Lung (tissue), 12 donors: ENCODE results near the gene ALX4. TPM values are rescaled to one million over a fixed set of nuclear protein-coding genes. Genes with fewer than 3 reads are reported as not detected.
A peak's percentile ranks its signal among the peaks of the same experiment; 100 is the strongest.

ENCODE experiments used
- ATAC-seq: fragments of 200-7000 bp; cut with Tn5 transposase; one replicate; pipeline ENCODE4 v1.9.1; 2020; ENCODE audit warnings: moderate number of reproducible peaks; ENCODE audit not compliant: insufficient read depth, low FRiP score
- DNase-seq, 3 donors: peaks; one replicate each; pipeline ENCODE4 v3.0.0-alpha.2; 2013 to 2017
- H3K27ac ChIP-seq, 2 donors: one replicate each; pipeline ENCODE4 v1.5.1; 2013; ENCODE audit warnings: mild to moderate bottlenecking in 2 of 2, moderate library complexity in 2 of 2, control low read depth in 1 of 2, inconsistent platforms in 1 of 2, low read depth in 1 of 2, low read length in 1 of 2
- H3K27me3 ChIP-seq, 3 donors: one replicate each; pipeline ENCODE4 v1.5.1; 2013; ENCODE audit warnings: low read length in 2 of 3; ENCODE audit not compliant: control insufficient read depth in 3 of 3, insufficient read depth in 3 of 3
- H3K36me3 ChIP-seq, 4 donors: one replicate each; pipeline ENCODE4 v1.5.1; 2013; ENCODE audit warnings: low read length in 4 of 4, mild to moderate bottlenecking in 1 of 4, moderate library complexity in 1 of 4; ENCODE audit not compliant: control insufficient read depth in 4 of 4, insufficient read depth in 4 of 4
- H3K4me1 ChIP-seq, 5 donors: one replicate each; pipeline ENCODE4 v1.5.1; 2013; ENCODE audit warnings: low read length in 5 of 5, mild to moderate bottlenecking in 2 of 5, moderate library complexity in 1 of 5; ENCODE audit not compliant: control insufficient read depth in 5 of 5, insufficient read depth in 5 of 5
- H3K4me3 ChIP-seq: one replicate; pipeline ENCODE4 v1.5.1; 2013; ENCODE audit warnings: mild to moderate bottlenecking, control low read depth, moderate library complexity
- H3K9ac ChIP-seq, 2 donors: one replicate each; pipeline ENCODE4 v1.5.1; 2013; ENCODE audit warnings: low read length in 2 of 2, control low read depth in 1 of 2; ENCODE audit not compliant: insufficient read depth in 1 of 2
- H3K9me3 ChIP-seq, 4 donors: one replicate each; pipeline ENCODE4 v1.5.1; 2013; ENCODE audit warnings: low read length in 3 of 4, mild to moderate bottlenecking in 1 of 4, moderate library complexity in 1 of 4; ENCODE audit not compliant: control insufficient read depth in 4 of 4, insufficient read depth in 3 of 4
- WGBS, 2 donors: extraction: QIAGEN DNeasy Blood & Tissue Kit; methylation state at CpG; one replicate each; pipeline ENCODE4 v1.1.7; 2013; 5-methylcytosine and 5-hydroxymethylcytosine counted together
- polyA plus RNA-seq, 2 donors: library from polyadenylated mRNA; stranded (reverse); fragments of 200-250 nt; gene quantifications; one replicate each; pipeline ENCODE4 v1.2.1, GENCODE V29; 2013
- total RNA-seq, 2 donors: library from RNA; depleted of rRNA in 1 of 2; stranded (reverse); fragments of >200 nt in 1 of 2; gene quantifications; one replicate each; pipeline ENCODE4 v1.2.1, GENCODE V29; 2014 to 2021
- TF ChIP-seq, protein P1 (sequence below): IDR thresholded peaks from 2 replicates; pipeline ENCODE4 v1.5.1; 2012; ENCODE audit warnings: mild to moderate bottlenecking; ENCODE audit errors: control extremely low read depth, extremely low read depth
- donor health status: control.
- donor health status: control.
- donor health status: Bipolar disorder and iron deficiency.
- donor health status: healthy.
- donor health status: DM: yes; HTN: yes; CAD: no.

Gene ALX4
- total and polyA plus RNA-seq, 4 donors = 0.01 to 0.06 TPM; not detected in 2

DNA sequence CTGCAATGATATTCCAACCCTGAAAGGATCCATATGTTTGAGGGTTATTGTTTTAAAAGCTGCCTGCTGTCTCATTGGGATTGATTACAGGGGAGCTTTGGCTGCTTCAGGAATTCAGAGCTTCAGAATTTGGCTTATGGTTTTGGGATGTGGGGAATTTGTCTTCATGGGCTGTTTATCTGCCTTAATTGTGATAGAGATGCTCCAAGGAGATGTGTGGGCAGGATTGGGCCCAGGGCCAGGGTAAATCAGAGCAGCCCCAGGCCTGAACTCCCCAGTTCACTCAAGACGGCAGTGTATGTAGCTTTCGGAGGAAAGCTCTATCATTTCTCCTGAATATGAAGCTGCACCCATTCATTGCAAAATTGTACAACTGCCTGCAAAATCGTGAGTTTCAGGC is 88.5 kb downstream of the ALX4 start:
- Histone ChIP-seq H3K27ac (no peak overlapping the region), H3K9me3 (no peaks in the 10 kb centered on the region), H3K4me1 (peaks cover 0 to 11% (median 2%) of the 10 kb centered on the region in 5 donors), H3K4me3 (no peak overlapping the region), H3K36me3 (peaks cover 0 to 5% (median 2%) of the 10 kb centered on the region in 4 donors), H3K27me3 (no peaks in the 10 kb centered on the region), H3K9ac (no peak overlapping the region)
- ATAC-seq (no peak), DNase-seq (peak in 1 of 3 donors; percentile 19)
- WGBS, 2 donors = 84 to 89% methylated on average over 3 of the region's 3 CpGs
- TF ChIP-seq, protein P1, sequence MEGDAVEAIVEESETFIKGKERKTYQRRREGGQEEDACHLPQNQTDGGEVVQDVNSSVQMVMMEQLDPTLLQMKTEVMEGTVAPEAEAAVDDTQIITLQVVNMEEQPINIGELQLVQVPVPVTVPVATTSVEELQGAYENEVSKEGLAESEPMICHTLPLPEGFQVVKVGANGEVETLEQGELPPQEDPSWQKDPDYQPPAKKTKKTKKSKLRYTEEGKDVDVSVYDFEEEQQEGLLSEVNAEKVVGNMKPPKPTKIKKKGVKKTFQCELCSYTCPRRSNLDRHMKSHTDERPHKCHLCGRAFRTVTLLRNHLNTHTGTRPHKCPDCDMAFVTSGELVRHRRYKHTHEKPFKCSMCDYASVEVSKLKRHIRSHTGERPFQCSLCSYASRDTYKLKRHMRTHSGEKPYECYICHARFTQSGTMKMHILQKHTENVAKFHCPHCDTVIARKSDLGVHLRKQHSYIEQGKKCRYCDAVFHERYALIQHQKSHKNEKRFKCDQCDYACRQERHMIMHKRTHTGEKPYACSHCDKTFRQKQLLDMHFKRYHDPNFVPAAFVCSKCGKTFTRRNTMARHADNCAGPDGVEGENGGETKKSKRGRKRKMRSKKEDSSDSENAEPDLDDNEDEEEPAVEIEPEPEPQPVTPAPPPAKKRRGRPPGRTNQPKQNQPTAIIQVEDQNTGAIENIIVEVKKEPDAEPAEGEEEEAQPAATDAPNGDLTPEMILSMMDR = no peak

DNA sequence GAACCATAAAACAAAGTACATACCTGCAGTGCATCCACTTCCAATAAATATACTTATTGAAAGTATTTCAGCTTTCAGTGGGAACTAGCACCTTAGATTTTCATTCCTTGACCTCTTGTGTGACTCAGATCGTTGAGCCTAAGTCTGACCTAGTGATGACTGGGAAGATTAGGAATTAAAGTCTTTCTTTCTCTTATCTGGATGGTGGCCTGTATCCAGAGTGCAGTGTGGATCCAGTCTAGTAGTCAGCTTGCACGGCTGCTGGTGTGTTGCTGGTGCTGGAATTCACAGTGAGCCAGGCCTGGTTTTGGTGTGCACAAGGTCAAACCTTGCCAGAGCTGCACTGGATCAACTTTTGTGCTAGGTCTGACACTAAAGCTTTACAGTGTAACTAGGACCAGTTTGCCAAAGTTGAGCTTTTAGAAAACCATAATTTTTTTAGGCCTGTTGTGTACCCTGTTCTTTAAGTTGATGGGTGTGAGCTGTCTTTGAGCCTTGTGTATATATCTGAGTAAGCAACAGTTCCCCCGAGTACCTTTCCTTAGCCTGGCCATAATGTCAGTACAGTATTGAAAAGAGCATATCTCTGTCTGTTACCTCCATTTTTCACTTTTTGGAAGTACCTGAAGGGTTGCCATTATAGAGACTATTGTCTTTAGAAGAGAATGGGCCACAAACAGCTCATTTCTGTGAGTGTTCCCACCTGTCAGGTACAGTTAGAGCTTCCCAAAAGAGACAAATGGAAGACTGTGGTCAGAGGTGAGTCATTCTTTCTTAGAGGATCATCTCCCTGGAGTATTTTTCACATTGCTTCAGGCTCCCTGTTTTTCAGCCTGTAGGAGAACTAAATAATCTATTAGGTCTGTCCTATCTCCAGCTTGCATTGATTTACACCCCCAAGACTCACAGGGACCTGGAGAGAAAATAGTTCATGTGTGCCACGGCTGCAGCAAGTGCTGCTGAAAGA is 89.8 kb downstream of the ALX4 start:
- no peak overlapping the region for H3K27ac ChIP-seq
- ATAC-seq (no peak), DNase-seq (no peak)
- TF ChIP-seq, protein P1 = no peak
- H3K4me3 ChIP-seq = no peak overlapping the region
- H3K36me3 ChIP-seq = peaks cover 0 to 5% (median 0%) of the 10 kb centered on the region in 4 donors
- no peaks in the 10 kb centered on the region for H3K9me3 ChIP-seq
- H3K4me1 ChIP-seq = peaks cover 0 to 10% (median 0%) of the 10 kb centered on the region in 5 donors
- WGBS, 2 donors = 85 to 92% methylated on average over 4 of the region's 4 CpGs
- H3K9ac ChIP-seq = no peak overlapping the region
- H3K27me3 ChIP-seq = no peaks in the 10 kb centered on the region

DNA sequence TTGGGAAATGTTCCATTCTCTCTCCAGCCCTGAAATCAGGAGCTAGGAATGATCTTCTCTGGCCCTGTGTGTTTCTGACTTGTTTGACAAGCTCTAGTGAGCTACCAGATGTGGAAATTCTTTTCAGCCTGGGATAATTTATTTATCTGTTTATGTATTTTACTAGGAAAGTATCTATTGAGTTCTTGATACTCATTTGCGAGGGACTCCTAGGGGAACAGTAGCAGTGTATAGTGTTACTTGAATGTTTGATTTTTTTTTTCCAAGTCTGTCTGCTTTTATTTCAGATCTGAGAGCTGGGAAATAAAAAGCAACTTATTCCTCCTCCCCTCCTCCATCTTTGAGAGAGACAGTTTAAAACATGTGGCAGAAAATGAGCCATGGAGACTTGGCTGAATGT is 92.5 kb downstream of the ALX4 start:
- DNase-seq (peak in 1 of 3 donors; percentile 37), ATAC-seq (no peak)
- H3K4me1 ChIP-seq = peaks cover 0 to 10% (median 0%) of the 10 kb centered on the region in 5 donors
- H3K9me3 ChIP-seq = peaks cover 0 to 3% (median 0%) of the 10 kb centered on the region in 4 donors
- no peak overlapping the region for H3K4me3 ChIP-seq
- no peaks in the 10 kb centered on the region for H3K27me3 ChIP-seq
- H3K27ac ChIP-seq = no peak overlapping the region
- TF ChIP-seq, protein P1 = no peak
- no peak overlapping the region for H3K9ac ChIP-seq
- WGBS, 2 donors = 92 to 94% methylated on average over 1 of the region's 1 CpG
- peaks cover 0 to 5% (median under 1%) of the 10 kb centered on the region in 4 donors for H3K36me3 ChIP-seq
